HG02642 (cell line): Measurements from ENCODE around the gene DOCK4.

Experiments used
- ATAC-seq: cut with Tn5 transposase; IDR thresholded peaks from one replicate; pipeline ENCODE4 v1.9.1; 2021; ENCODE audit warnings: mild to moderate bottlenecking; ENCODE audit not compliant: unreplicated experiment, poor library complexity

Gene DOCK4

GRCh38 chr7:111987886-111988285 is 218.3 kb downstream of the DOCK4 start:
- no peak for ATAC-seq

GRCh38 chr7:111987115-111987826 is 218.9 kb downstream of the DOCK4 start:
- no peak for ATAC-seq

- ATAC-seq, result no peak
Observed at GRCh38 chr7:111986601-111987000, 219.6 kb downstream of the DOCK4 start.

- no peak for ATAC-seq
Observed at GRCh38 chr7:111985798-111986197, 220.4 kb downstream of the DOCK4 start.

GRCh38 chr7:111982804-111983203 is 223.4 kb downstream of the DOCK4 start:
- no peak for ATAC-seq

- no peak for ATAC-seq
Observed at GRCh38 chr7:111982133-111982532, 224.1 kb downstream of the DOCK4 start.

GRCh38 chr7:111980725-111981124 is 225.5 kb downstream of the DOCK4 start:
- ATAC-seq, result no peak

GRCh38 chr7:111975346-111975745 is 230.9 kb downstream of the DOCK4 start:
- no peak for ATAC-seq

- no peak for ATAC-seq
Observed at GRCh38 chr7:111960984-111961383, 245.2 kb downstream of the DOCK4 start.

- ATAC-seq, result no peak
Observed at GRCh38 chr7:111958896-111959295, 247.3 kb downstream of the DOCK4 start.

- ATAC-seq, result no peak
Observed at GRCh38 chr7:111958431-111958830, 247.8 kb downstream of the DOCK4 start.

- no peak for ATAC-seq
Observed at GRCh38 chr7:111955616-111956015, 250.6 kb downstream of the DOCK4 start.

GRCh38 chr7:111954474-111955381 is 251.5 kb downstream of the DOCK4 start:
- no peak for ATAC-seq

GRCh38 chr7:111954056-111954455 is 252.1 kb downstream of the DOCK4 start:
- ATAC-seq, result no peak

- ATAC-seq, result no peak
Observed at GRCh38 chr7:111953611-111954010, 252.6 kb downstream of the DOCK4 start.

- no peak for ATAC-seq
Observed at GRCh38 chr7:111952783-111953182, 253.4 kb downstream of the DOCK4 start.

GRCh38 chr7:111951052-111951451 is 255.1 kb downstream of the DOCK4 start:
- ATAC-seq, result no peak

GRCh38 chr7:111942450-111943081 is 263.6 kb downstream of the DOCK4 start:
- no peak for ATAC-seq

- no peak for ATAC-seq
Observed at GRCh38 chr7:111937163-111937562, 269.0 kb downstream of the DOCK4 start.

- ATAC-seq, result no peak
Observed at GRCh38 chr7:111933609-111934008, 272.6 kb downstream of the DOCK4 start.

- no peak for ATAC-seq
Observed at GRCh38 chr7:111931958-111932357, 274.2 kb downstream of the DOCK4 start.
